ENCODE results near the gene SWAP70.
A peak's percentile ranks its signal among the peaks of the same experiment; 100 is the strongest.

Gene SWAP70

GRCh38 chr11:9651899-9652748 lies 11.8 kb upstream of the SWAP70 start:
- DNase-seq, result no peak

GRCh38 chr11:9653871-9654270 lies 10.0 kb upstream of the SWAP70 start:
- no peak for DNase-seq

DNA sequence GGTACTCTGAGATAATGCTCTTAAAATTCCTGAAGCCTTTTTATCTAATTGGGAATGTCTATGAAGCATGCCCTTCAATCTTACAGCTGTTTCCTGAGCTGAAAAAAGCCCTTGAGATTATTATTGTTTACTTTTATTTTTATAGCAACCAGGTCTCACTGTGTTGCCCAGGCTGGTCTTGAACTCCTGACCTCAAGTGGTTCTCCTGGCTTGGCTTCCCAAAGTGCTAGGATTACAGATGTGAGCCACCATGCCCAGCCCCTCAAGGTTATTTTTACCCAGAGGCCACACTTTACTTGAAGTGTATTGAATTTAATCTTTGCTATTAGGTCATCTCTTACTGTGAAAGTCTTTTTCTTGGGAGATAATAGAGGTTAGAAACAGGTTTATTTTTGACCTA lies 7.0 kb upstream of the SWAP70 start:
- no peak for DNase-seq

DNA sequence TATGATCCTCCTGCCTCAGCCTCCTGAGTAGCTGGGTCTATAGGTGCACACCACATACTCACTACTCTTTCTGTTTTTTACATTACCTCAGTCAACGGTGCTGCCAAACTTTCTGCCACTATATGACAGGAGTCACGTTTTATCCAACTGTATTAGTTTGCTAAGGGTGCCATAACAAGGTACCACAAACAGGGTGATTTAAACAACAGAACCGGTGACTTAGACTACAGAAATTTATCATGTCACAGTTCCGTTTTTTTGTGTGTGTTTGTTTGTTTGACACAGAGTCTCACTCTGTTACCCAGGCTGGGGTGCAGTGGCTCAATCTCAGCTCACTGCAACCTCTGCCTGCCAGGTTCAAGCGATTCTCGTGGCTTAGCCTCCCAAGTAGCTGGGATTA lies 6.3 kb upstream of the SWAP70 start:
- DNase-seq, result no peak

GRCh38 chr11:9660886-9661285 lies 3.0 kb upstream of the SWAP70 start:
- no peak for DNase-seq

DNA sequence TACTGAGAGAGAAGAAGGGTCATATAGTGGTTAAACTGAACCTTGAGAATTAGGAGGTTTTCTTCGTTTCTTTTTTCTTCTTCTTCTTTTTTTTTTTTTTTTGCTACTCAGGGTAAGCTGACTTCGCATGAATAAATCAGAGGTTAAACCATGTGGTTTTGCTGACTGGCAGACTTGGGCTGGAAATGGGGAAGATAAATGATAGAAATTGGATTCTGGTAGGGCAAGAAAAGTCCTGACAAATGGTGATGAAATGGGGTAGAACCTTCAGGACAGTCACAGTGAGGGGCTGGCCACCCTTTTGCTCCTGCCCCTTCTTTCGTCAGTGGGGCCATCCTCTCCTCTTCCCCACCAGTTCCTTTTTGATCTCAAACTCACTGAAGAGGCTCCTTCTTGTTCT lies 1.6 kb upstream of the SWAP70 start:
- DNase-seq, result no peak

- peak in 1 of 2 experiments; percentile 42 for DNase-seq
Measured at GRCh38 chr11:9664276-9665171, 647 bp downstream of the SWAP70 start.

- DNase-seq, result no peak
Measured at GRCh38 chr11:9665749-9666148, 1.9 kb downstream of the SWAP70 start.

- DNase-seq, result no peak
Measured at GRCh38 chr11:9669954-9670353, 6.1 kb downstream of the SWAP70 start.

- no peak for DNase-seq
Measured at GRCh38 chr11:9672288-9672916, 8.5 kb downstream of the SWAP70 start.

GRCh38 chr11:9672918-9673317 lies 9.0 kb downstream of the SWAP70 start:
- DNase-seq, result no peak

DNA sequence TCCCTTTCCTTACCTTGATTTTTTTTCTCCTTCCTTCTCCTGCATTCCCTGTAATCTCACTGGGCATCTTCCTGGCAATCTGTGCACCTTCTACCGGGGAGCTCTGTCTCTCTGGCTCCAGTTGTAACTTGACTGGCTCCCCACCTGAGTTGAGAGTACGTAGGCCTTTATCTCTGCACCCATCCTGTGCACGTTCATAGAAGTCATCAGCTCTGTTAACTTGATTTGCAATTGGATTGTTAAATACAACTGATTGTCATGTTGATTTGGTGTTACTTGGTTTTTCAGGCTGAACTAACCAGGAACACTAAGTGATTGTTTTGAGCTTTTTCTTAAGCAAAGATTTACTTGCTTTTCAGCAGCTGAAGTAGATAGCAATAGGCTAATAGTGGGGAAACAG lies 11.8 kb downstream of the SWAP70 start:
- DNase-seq, result no peak

DNA sequence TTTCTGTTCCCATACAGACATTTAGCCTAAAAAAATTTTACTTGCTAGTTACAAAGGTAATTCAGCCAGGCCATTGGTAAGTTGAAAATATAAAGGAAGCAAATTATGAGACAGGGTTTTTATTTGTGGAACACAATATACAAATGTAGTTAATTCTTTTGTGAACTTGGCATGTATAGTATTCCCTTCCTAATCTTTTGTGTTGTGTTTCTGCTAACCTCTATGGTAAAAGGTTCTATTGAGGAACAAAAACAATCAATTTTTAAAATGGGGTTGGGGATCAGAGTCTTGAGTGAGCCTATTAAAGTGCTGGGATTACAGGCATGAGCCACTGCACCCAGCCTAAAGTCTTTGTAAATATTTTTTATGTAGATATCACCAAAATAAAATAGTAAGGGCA lies 14.1 kb downstream of the SWAP70 start:
- no peak for DNase-seq

DNA sequence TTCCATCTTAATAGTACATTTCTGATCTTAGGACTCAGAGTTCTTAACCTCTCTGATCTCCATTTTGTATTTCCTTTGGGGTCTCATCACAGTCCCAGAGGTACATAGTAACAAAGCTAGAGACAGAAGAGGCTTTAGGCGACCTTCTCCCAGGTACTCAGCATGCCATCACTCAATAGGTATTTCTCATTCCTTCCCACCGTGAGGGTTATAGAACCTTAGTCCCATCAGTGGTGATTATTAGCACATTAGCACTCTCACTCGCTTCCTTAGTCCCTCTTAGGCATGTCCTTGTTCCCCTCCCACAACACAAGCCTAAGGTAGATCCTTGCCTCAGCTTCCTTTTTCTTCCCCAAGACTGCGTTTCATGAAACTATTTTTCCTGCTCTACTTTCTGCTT lies 14.7 kb downstream of the SWAP70 start:
- no peak for DNase-seq

GRCh38 chr11:9680028-9680427 lies 16.2 kb downstream of the SWAP70 start:
- DNase-seq, result no peak

- no peak for DNase-seq
Measured at GRCh38 chr11:9681583-9682372, 17.9 kb downstream of the SWAP70 start.

- no peak for DNase-seq
Measured at GRCh38 chr11:9687711-9688477, 24.0 kb downstream of the SWAP70 start.

DNA sequence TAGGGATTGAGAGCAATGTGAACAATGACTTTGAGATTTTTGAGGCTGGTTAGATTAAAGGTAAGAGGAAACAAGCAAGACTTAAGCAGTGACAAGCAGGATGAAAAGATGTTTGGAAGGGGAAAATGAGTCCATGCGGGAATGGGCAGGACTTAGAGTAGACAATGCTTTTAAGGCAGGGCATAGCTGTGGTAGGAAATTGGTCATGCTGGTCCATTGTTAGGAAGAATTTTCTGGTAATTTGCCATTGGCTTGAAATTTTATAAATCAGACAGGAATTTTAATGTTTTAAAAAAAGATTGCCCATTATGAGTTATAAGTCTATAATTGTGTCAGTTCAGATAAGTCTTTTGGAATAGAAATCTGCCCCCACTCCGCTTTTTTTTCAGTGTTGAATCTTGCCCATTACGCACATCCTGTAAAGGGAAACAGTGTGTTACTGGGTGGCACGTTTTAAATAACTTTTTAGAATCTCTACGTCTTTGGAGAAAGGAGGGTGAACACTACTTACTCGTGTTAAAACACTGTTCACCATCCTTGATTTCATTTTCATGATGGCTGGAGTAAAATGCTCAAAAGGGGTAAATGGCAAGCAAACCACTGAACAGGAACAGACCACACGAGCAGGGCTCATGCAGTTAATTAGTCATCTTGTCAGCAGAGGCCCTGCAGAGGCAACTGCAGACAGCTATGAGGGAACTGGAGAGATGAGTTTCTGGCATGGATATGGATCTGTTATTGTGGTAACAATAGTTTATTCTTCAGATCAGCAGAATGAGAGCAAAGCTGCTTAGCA lies 25.0 kb downstream of the SWAP70 start:
- DNase-seq, result peak in 1 of 2 experiments; percentile 28

- no peak for DNase-seq
Measured at GRCh38 chr11:9689721-9690120, 25.8 kb downstream of the SWAP70 start.

DNA sequence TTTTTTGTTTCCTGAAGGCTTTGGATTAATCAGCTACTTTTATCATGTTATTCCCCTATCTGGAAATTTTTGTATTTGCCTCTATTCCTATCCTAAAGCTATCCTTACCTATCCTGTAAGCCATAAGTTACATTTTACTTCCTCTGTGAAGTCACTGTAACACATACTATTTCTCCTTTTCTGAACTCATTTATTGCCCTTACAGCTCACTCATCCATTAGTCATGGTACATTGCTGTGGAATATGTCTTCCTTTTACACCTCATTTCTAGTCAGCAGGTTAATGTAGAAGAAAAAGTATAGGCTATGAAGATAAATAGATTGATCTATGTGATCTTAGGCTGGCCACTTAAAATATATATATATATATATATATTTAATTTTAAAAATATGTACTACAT lies 28.0 kb downstream of the SWAP70 start:
- peak in 1 of 2 experiments; percentile 13 for DNase-seq

GRCh38 chr11:9692691-9693090 lies 28.8 kb downstream of the SWAP70 start:
- no peak for DNase-seq
